ENCODE measurements around the gene SMTN. TPM values are rescaled to one million over a fixed set of nuclear protein-coding genes. Genes with fewer than 3 reads are reported as not detected.

The SMTN gene
- total RNA-seq, 1 donor from 2014 or later: 51.7 TPM

DNA sequence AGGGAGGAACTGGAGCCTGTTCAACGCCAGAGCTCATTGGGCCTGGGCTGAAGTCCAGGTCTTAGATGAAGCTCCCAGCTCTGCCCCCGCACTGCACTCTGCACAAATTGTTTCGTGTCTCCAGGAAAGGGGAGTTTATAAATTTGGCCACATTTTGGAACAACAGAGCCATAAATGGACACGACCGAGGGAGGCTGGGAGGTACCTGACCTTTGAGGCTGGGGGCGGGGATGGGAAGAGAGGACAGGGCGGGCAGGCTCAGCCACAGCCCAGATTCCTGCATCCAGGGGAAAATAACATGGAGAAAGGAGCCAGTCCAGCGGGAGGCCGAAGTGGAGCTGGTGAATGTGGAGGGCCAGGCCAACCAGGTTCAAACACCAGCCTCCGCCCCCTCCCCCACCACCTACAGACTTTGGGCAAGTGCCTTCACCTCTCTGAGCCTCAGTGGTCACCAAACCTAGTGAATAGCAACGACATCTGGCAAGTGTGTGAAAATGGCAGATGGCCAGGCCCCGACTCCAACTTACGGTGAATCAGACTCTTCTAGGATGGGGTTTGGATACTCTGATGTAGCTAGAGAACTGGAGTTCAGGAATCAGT, 36.8 kb upstream of the SMTN start:
- TF ChIP-seq, protein P1, sequence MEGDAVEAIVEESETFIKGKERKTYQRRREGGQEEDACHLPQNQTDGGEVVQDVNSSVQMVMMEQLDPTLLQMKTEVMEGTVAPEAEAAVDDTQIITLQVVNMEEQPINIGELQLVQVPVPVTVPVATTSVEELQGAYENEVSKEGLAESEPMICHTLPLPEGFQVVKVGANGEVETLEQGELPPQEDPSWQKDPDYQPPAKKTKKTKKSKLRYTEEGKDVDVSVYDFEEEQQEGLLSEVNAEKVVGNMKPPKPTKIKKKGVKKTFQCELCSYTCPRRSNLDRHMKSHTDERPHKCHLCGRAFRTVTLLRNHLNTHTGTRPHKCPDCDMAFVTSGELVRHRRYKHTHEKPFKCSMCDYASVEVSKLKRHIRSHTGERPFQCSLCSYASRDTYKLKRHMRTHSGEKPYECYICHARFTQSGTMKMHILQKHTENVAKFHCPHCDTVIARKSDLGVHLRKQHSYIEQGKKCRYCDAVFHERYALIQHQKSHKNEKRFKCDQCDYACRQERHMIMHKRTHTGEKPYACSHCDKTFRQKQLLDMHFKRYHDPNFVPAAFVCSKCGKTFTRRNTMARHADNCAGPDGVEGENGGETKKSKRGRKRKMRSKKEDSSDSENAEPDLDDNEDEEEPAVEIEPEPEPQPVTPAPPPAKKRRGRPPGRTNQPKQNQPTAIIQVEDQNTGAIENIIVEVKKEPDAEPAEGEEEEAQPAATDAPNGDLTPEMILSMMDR (IDR thresholded peaks at IDR 0.05; ENCODE audit: insufficient read depth, low read length, poor library complexity, severe bottlenecking): no peak
- Histone ChIP-seq H3K4me3 (ENCODE audit: low read depth, low read length) (no peak overlapping the region), H3K36me3 (ENCODE audit: control insufficient read depth, insufficient read depth, low read length) (no peaks in the 10 kb centered on the region), H3K27me3 (ENCODE audit: control insufficient read depth, insufficient read depth, low read length) (no peaks in the 10 kb centered on the region)
- DNase-seq (ENCODE audit: low read depth): no peak

DNA sequence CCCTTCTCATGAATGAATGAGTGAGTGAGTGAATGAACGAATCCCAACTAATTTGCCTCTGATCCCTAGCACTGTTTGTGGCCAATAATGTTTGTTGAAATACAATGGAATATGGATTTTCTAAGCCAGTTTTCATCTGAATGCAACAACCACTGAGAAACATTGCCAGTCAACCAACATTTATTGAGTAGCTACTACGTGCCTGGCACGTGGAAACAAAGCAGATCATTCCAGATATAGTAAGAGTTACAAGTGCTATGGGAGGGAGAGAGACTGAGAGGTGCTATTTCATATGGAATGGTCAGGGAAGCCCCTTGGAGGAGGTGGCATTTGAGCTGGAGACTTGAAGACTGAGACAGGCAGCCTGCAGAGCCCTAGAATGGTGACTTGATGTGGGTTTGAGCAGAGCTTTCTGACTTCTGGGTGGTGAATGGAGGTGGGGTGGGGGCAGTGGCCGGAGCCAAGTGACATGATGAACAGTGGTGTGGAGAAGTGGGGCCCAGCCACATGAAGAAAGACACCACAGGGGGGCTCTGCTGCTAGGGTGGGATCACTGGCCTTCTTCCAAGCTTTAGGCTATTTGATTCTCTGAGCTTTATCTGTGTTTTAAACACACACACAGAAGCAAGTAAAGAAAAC, 35.1 kb upstream of the SMTN start:
- Histone ChIP-seq H3K4me3 (ENCODE audit: low read depth, low read length) (no peak overlapping the region), H3K27me3 (ENCODE audit: control insufficient read depth, insufficient read depth, low read length) (no peaks in the 10 kb centered on the region), H3K36me3 (ENCODE audit: control insufficient read depth, insufficient read depth, low read length) (no peaks in the 10 kb centered on the region)
- TF ChIP-seq, protein P1 (IDR thresholded peaks at IDR 0.05; ENCODE audit: insufficient read depth, low read length, poor library complexity, severe bottlenecking): no peak
- DNase-seq (ENCODE audit: low read depth): no peak

DNA sequence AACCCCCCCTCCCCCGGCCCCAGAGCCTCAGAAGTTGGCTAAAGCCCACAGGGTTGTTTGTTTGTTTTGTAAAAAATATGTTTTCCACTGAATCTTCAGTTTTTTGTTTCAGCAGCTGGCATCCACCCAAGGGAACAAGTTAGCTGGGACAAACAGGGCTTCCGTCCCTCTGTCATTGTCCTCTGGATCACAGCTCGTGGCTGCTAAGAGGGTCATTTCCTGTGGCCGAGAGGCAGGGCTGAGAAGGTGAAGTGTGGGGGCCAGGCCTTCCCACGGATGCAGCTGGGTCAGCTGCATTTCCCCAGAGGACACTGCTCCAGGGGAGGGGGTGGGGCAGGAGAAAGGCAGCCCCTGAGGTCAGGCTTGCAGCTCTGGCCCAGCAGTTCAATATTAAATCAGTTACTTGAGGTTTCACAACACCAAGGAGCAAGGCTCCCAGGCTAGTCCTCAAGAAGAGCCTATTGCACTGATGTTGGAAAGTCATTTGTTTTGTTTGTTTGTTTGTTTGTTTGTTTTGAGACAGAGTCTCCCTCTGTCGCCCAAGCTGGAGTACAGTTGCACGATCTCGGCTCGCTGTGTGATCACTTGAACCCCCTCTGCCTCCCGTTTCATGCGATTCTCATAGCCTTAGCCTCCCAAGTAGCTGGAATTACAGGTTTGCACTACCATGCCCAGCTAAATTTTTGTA, 34.4 kb upstream of the SMTN start:
- TF ChIP-seq, protein P1 (IDR thresholded peaks at IDR 0.05; ENCODE audit: insufficient read depth, low read length, poor library complexity, severe bottlenecking): no peak
- Histone ChIP-seq H3K4me3 (ENCODE audit: low read depth, low read length) (no peak overlapping the region), H3K36me3 (ENCODE audit: control insufficient read depth, insufficient read depth, low read length) (no peaks in the 10 kb centered on the region), H3K27me3 (ENCODE audit: control insufficient read depth, insufficient read depth, low read length) (no peaks in the 10 kb centered on the region)
- no peak for DNase-seq (ENCODE audit: low read depth)

DNA sequence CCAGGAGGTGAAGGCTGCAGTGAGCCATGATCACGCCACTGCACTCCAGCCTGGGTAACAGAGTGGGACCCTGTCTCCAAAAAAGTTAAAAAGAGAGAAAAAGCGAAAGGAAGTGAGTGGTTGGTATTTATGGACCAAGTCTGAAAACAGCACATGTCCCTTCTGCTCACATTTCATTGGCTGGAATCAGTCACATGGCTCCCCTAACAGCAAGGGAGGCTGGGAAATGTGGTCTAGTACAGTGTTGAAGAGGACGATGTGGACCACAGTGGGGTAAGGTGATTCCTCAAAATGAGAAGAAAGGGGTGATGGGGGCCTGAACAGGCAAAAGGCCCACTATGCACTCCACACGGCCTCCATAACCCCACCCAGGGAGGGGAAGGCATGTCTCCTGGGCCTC, 32.5 kb upstream of the SMTN start:
- H3K27me3 ChIP-seq (ENCODE audit: control insufficient read depth, insufficient read depth, low read length): no peaks in the 10 kb centered on the region
- H3K36me3 ChIP-seq (ENCODE audit: control insufficient read depth, insufficient read depth, low read length): no peaks in the 10 kb centered on the region
- H3K4me3 ChIP-seq (ENCODE audit: low read depth, low read length): no peak overlapping the region
- DNase-seq (ENCODE audit: low read depth): no peak
- TF ChIP-seq, protein P1 (IDR thresholded peaks at IDR 0.05; ENCODE audit: insufficient read depth, low read length, poor library complexity, severe bottlenecking): no peak

GRCh38 chr22:31049815-31050420, 31.2 kb upstream of the SMTN start:
- TF ChIP-seq, protein P1 (IDR thresholded peaks at IDR 0.05; ENCODE audit: insufficient read depth, low read length, poor library complexity, severe bottlenecking): no peak

More at GRCh38 chr22:31049815-31050420, 31.2 kb upstream of the SMTN start:
- Histone ChIP-seq H3K36me3 (ENCODE audit: control insufficient read depth, insufficient read depth, low read length) (no peaks in the 10 kb centered on the region), H3K27me3 (ENCODE audit: control insufficient read depth, insufficient read depth, low read length) (no peaks in the 10 kb centered on the region), H3K4me3 (ENCODE audit: low read depth, low read length) (no peak overlapping the region)
- no peak for DNase-seq (ENCODE audit: low read depth)
